GM23338 (cell line): ENCODE results near the gene LMNTD2. TPM values are rescaled to one million over a fixed set of nuclear protein-coding genes. Genes with fewer than 3 reads are reported as not detected.

Experiments
- ATAC-seq: fragments of 200-7000 bp; cut with Tn5 transposase; 3 replicates; pipeline ENCODE4 v1.9.1; 2020
- DNase-seq: peaks from one replicate; pipeline ENCODE4 v3.0.0-alpha.2; 2015; ENCODE audit warnings: low spot score
- H2AFZ ChIP-seq: fragments of 200-600 bp; sonication (generic); 2 replicates; pipeline ENCODE4 v1.8.0; 2016; ENCODE audit warnings: antibody characterized with exemption, mild to moderate bottlenecking, moderate library complexity
- H3F3A ChIP-seq: fragments of 200-600 bp; sonication (generic); replicated peaks from 2 replicates; pipeline ENCODE4 v1.8.0; 2017; ENCODE audit warnings: antibody characterized with exemption, mixed run types, low read depth
- H3K27ac ChIP-seq: fragments of 200-600 bp; sonication (generic); 2 replicates; pipeline ENCODE4 v1.6.1; 2016; ENCODE audit warnings: low read depth
- H3K27me3 ChIP-seq: fragments of 200-600 bp; sonication (generic); 2 replicates; pipeline ENCODE4 v1.8.0; 2016; ENCODE audit warnings: mild to moderate bottlenecking, mixed run types, moderate library complexity; ENCODE audit not compliant: insufficient read depth
- H3K36me3 ChIP-seq: fragments of 200-600 bp; sonication (generic); 2 replicates; pipeline ENCODE4 v1.8.0; 2016; ENCODE audit warnings: mild to moderate bottlenecking; ENCODE audit not compliant: insufficient read depth
- H3K4me1 ChIP-seq: fragments of 200-600 bp; sonication (generic); 2 replicates; pipeline ENCODE4 v1.8.0; 2016; ENCODE audit warnings: mild to moderate bottlenecking, moderate library complexity; ENCODE audit not compliant: insufficient read depth
- H3K4me2 ChIP-seq: fragments of 200-600 bp; sonication (generic); 2 replicates; pipeline ENCODE4 v1.7.1; 2017; ENCODE audit warnings: mixed run types
- H3K4me3 ChIP-seq: fragments of 200-600 bp; sonication (generic); 2 replicates; pipeline ENCODE4 v1.6.1; 2016; ENCODE audit warnings: mixed run types
- H3K79me2 ChIP-seq: fragments of 200-600 bp; sonication (generic); replicated peaks from 2 replicates; pipeline ENCODE4 v1.8.0; 2017; ENCODE audit warnings: mild to moderate bottlenecking; ENCODE audit not compliant: insufficient read depth
- H3K9me2 ChIP-seq: fragments of 200-600 bp; sonication (generic); 2 replicates; pipeline ENCODE4 v1.8.0; 2017; ENCODE audit not compliant: insufficient read depth
- H4K20me1 ChIP-seq: fragments of 200-600 bp; sonication (generic); replicated peaks from 2 replicates; pipeline ENCODE4 v1.8.0; 2017; ENCODE audit warnings: mild to moderate bottlenecking; ENCODE audit not compliant: insufficient read depth
- H3K27ac Mint-ChIP-seq: 2 replicates; pipeline ENCODE4 v1.8.0; 2020; ENCODE audit warnings: inconsistent platforms, mild to moderate bottlenecking, moderate library complexity, mixed read lengths
- H3K27me3 Mint-ChIP-seq: 3 replicates; pipeline ENCODE4 v1.8.0; 2022; ENCODE audit warnings: low read depth, mild to moderate bottlenecking, moderate library complexity, mixed read lengths, inconsistent platforms; ENCODE audit not compliant: insufficient read depth, poor library complexity
- H3K36me3 Mint-ChIP-seq: 3 replicates; pipeline ENCODE4 v1.8.0; 2021; ENCODE audit warnings: low read depth, mild to moderate bottlenecking, inconsistent platforms, moderate library complexity, mixed read lengths
- H3K4me1 Mint-ChIP-seq: 3 replicates; pipeline ENCODE4 v1.8.0; 2020; ENCODE audit warnings: mild to moderate bottlenecking, inconsistent platforms, mixed read lengths
- H3K4me3 Mint-ChIP-seq: 3 replicates; pipeline ENCODE4 v1.8.0; 2021; ENCODE audit warnings: moderate library complexity, mild to moderate bottlenecking, inconsistent platforms, mixed read lengths
- H3K9me3 Mint-ChIP-seq: 3 replicates; pipeline ENCODE4 v1.8.0; 2020; ENCODE audit warnings: moderate library complexity, mild to moderate bottlenecking, inconsistent platforms, mixed read lengths
- CREB1 ChIP-seq: fragments of 250-450 bp; sonication (Bioruptor Pico); IDR thresholded peaks from 2 replicates; pipeline ENCODE4 v1.5.0; 2020; ENCODE audit warnings: low read depth, mild to moderate bottlenecking, moderate library complexity
- EZH2 ChIP-seq: fragments of 200-600 bp; sonication (generic); IDR thresholded peaks from one replicate; pipeline ENCODE4 v1.8.0; 2017; ENCODE audit warnings: antibody characterized with exemption, mild to moderate bottlenecking, low read depth; ENCODE audit not compliant: unreplicated experiment
- EZH2phosphoT487 ChIP-seq: fragments of 200-600 bp; sonication (generic); IDR thresholded peaks from one replicate; pipeline ENCODE4 v1.8.1; 2018; ENCODE audit warnings: antibody characterized with exemption; ENCODE audit not compliant: unreplicated experiment
- JUNB ChIP-seq: IDR thresholded peaks from one replicate; pipeline ENCODE4 v1.6.1; 2016; ENCODE audit warnings: antibody characterized with exemption; ENCODE audit not compliant: unreplicated experiment
- NANOG ChIP-seq: IDR thresholded peaks from 2 replicates; pipeline ENCODE4 v1.6.1; 2016; ENCODE audit warnings: antibody characterized with exemption, borderline replicate concordance
- POLR2AphosphoS5 ChIP-seq: IDR thresholded peaks from 2 replicates; pipeline ENCODE4 v1.6.1; 2016; ENCODE audit warnings: antibody characterized with exemption, low read depth
- STAT1 ChIP-seq: IDR thresholded peaks from one replicate; pipeline ENCODE4 v1.6.1; 2016; ENCODE audit warnings: antibody characterized with exemption; ENCODE audit not compliant: unreplicated experiment
- ZNF114 ChIP-seq: fragments of 250-450 bp; sonication (Bioruptor Pico); IDR thresholded peaks from 2 replicates; pipeline ENCODE4 v1.5.0; 2020; ENCODE audit warnings: mild to moderate bottlenecking, moderate library complexity
- ZNF331 ChIP-seq: fragments of 250-450 bp; sonication (Bioruptor Pico); IDR thresholded peaks from 2 replicates; pipeline ENCODE4 v1.5.0; 2020; ENCODE audit warnings: low read depth, mild to moderate bottlenecking, moderate library complexity
- polyA plus RNA-seq: library from polyadenylated mRNA; unstranded; fragments of >200 nt; fragmentation: Nextera tagmentation; extraction: Ambion mirVana; gene quantifications from 2 replicates; pipeline ENCODE4 v1.2.1, GENCODE V29; 2016
- total RNA-seq: library from RNA; depleted of rRNA; stranded (reverse); fragments of >200 nt; shearing (Covaris generic); gene quantifications from 2 replicates; pipeline ENCODE4 v1.2.3, GENCODE V29; 2014
- TF ChIP-seq, protein P1 (sequence below): IDR thresholded peaks from one replicate; pipeline ENCODE4 v1.6.1; 2018; ENCODE audit warnings: antibody characterized with exemption; ENCODE audit not compliant: unreplicated experiment
- TF ChIP-seq, protein P2 (sequence below): IDR thresholded peaks from 2 replicates; pipeline ENCODE4 v1.6.1; 2016; ENCODE audit warnings: antibody characterized with exemption
- TF ChIP-seq, protein P3 (sequence below), 2 experiments: fragments of 200-600 bp in 1 of 2; sonication (generic) in 1 of 2; conservative IDR thresholded peaks; 2 replicates each; pipeline versions ENCODE4 v1.5.1 to v1.6.1; 2016 to 2017; ENCODE audit warnings: antibody characterized with exemption in 2 of 2, low read depth in 2 of 2, mild to moderate bottlenecking in 2 of 2, moderate library complexity in 1 of 2
- TF ChIP-seq, protein P4 (sequence below): fragments of 250-450 bp; sonication (Bioruptor Pico); IDR thresholded peaks from 2 replicates; pipeline ENCODE4 v1.5.0; 2020; ENCODE audit warnings: mild to moderate bottlenecking, moderate library complexity

LMNTD2 gene
- total and polyA plus RNA-seq, 2 experiments from 2014 or later, result 1.3 to 2.1 TPM

DNA sequence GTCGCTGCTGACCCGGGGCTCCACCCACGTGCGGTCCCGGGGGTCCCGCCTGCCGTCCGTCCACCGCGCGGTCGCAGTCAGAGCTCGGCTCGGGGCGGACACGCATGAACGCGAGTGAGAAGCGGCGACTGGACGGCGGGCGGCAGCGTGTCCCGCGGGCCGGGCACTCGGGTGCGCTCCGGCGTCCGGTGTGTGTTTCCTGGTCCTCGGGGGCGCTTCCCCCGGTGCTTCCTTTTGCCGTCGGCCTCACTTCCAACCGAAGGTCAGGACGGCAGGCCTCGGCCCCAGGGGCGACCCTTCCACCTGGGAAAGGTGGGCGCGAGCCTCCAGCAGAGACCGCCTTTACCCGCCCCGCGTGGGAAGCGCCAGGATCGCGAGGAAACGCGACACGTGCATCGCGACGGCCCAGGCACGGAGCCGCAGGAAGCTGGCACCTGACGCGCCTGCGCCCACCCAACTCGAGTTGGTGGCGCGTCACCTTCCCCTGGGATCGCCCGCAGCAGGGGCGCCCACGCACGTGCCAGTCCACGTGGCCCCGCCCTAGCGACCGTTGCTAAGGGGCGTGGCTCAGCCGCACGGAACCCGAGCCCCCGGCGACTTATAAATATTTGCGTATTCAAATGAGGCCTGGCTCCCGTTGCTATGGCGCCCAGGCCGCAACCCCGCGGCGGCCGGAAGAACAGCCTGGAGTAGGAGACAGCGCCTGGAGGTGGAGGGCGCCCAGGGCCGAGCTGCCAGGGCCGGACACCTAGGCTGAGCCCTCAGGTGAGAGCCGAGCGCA is 23.5 kb downstream of the LMNTD2 start, which contains the start of gene LRRC56:
Gene LRRC56 (plus strand): TSS at position 687 of the 781 bp plus-strand sequence. CDS start 3,158 bp downstream, outside the sequence.
- ATAC-seq, result peak; percentile 58
- no peak within 1 kb of the TSS for H3K27ac ChIP-seq
- peak within 1 kb of the TSS; percentile 87 for H2AFZ ChIP-seq
- H3K79me2 ChIP-seq, result no peaks in the 10 kb centered on the region; the same call in 1 of the 2 replicates
- peak; percentile 93 for DNase-seq
- Mint-ChIP-seq H3K9me3 (peaks cover 2% of the 10 kb centered on the region; the same call in 2 of the 3 replicates), H3K36me3 (peaks cover 6% of the 10 kb centered on the region; the same call in 2 of the 3 replicates), H3K4me3 (peak within 1 kb of the TSS; percentile 89), H3K27me3 (peaks cover 20% of the 10 kb centered on the region), H3K27ac (peak within 1 kb of the TSS; percentile 35; the same call in 1 of the 2 replicates), H3K4me1 (peaks cover 3% of the 10 kb centered on the region; the same call in 2 of the 3 replicates)
- H3K4me3 ChIP-seq, result peak within 1 kb of the TSS; percentile 73
- 0 out of 2 replicates have a peak, but pooled peaks cover 2% of the 10 kb centered on the region for H4K20me1 ChIP-seq
- peaks cover 17% of the 10 kb centered on the region; the same call in 1 of the 2 replicates for H3K27me3 ChIP-seq
- peak within 1 kb of the TSS; percentile 90 for H3K4me2 ChIP-seq
- no peaks in the 10 kb centered on the region; the same call in 1 of the 2 replicates for H3K4me1 ChIP-seq
- TF ChIP-seq STAT1 (no peak), CREB1 (CRISPR knock-in tag) (0 out of 2 replicates have a peak, but pooled peaks have one; percentile 5), ZNF114 (CRISPR knock-in tag) (no peak), JUNB (no peak), POLR2AphosphoS5 (peak; percentile 28; the same call in 1 of the 2 replicates), ZNF331 (CRISPR knock-in tag) (no peak), NANOG (no peak), EZH2 (no peak), EZH2phosphoT487 (no peak)
- TF ChIP-seq, protein P1, sequence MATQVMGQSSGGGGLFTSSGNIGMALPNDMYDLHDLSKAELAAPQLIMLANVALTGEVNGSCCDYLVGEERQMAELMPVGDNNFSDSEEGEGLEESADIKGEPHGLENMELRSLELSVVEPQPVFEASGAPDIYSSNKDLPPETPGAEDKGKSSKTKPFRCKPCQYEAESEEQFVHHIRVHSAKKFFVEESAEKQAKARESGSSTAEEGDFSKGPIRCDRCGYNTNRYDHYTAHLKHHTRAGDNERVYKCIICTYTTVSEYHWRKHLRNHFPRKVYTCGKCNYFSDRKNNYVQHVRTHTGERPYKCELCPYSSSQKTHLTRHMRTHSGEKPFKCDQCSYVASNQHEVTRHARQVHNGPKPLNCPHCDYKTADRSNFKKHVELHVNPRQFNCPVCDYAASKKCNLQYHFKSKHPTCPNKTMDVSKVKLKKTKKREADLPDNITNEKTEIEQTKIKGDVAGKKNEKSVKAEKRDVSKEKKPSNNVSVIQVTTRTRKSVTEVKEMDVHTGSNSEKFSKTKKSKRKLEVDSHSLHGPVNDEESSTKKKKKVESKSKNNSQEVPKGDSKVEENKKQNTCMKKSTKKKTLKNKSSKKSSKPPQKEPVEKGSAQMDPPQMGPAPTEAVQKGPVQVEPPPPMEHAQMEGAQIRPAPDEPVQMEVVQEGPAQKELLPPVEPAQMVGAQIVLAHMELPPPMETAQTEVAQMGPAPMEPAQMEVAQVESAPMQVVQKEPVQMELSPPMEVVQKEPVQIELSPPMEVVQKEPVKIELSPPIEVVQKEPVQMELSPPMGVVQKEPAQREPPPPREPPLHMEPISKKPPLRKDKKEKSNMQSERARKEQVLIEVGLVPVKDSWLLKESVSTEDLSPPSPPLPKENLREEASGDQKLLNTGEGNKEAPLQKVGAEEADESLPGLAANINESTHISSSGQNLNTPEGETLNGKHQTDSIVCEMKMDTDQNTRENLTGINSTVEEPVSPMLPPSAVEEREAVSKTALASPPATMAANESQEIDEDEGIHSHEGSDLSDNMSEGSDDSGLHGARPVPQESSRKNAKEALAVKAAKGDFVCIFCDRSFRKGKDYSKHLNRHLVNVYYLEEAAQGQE, result no peak
- TF ChIP-seq, protein P2, sequence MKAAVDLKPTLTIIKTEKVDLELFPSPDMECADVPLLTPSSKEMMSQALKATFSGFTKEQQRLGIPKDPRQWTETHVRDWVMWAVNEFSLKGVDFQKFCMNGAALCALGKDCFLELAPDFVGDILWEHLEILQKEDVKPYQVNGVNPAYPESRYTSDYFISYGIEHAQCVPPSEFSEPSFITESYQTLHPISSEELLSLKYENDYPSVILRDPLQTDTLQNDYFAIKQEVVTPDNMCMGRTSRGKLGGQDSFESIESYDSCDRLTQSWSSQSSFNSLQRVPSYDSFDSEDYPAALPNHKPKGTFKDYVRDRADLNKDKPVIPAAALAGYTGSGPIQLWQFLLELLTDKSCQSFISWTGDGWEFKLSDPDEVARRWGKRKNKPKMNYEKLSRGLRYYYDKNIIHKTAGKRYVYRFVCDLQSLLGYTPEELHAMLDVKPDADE, result no peak
- TF ChIP-seq, protein P3, sequence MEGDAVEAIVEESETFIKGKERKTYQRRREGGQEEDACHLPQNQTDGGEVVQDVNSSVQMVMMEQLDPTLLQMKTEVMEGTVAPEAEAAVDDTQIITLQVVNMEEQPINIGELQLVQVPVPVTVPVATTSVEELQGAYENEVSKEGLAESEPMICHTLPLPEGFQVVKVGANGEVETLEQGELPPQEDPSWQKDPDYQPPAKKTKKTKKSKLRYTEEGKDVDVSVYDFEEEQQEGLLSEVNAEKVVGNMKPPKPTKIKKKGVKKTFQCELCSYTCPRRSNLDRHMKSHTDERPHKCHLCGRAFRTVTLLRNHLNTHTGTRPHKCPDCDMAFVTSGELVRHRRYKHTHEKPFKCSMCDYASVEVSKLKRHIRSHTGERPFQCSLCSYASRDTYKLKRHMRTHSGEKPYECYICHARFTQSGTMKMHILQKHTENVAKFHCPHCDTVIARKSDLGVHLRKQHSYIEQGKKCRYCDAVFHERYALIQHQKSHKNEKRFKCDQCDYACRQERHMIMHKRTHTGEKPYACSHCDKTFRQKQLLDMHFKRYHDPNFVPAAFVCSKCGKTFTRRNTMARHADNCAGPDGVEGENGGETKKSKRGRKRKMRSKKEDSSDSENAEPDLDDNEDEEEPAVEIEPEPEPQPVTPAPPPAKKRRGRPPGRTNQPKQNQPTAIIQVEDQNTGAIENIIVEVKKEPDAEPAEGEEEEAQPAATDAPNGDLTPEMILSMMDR (conservative IDR thresholded peaks at IDR 0.05; ENCODE audit: low read depth in 2 of 2), result 0 out of 4 replicates have a peak, but pooled peaks of 1 of the 2 experiments have one; percentile 2
- TF ChIP-seq, protein P4, sequence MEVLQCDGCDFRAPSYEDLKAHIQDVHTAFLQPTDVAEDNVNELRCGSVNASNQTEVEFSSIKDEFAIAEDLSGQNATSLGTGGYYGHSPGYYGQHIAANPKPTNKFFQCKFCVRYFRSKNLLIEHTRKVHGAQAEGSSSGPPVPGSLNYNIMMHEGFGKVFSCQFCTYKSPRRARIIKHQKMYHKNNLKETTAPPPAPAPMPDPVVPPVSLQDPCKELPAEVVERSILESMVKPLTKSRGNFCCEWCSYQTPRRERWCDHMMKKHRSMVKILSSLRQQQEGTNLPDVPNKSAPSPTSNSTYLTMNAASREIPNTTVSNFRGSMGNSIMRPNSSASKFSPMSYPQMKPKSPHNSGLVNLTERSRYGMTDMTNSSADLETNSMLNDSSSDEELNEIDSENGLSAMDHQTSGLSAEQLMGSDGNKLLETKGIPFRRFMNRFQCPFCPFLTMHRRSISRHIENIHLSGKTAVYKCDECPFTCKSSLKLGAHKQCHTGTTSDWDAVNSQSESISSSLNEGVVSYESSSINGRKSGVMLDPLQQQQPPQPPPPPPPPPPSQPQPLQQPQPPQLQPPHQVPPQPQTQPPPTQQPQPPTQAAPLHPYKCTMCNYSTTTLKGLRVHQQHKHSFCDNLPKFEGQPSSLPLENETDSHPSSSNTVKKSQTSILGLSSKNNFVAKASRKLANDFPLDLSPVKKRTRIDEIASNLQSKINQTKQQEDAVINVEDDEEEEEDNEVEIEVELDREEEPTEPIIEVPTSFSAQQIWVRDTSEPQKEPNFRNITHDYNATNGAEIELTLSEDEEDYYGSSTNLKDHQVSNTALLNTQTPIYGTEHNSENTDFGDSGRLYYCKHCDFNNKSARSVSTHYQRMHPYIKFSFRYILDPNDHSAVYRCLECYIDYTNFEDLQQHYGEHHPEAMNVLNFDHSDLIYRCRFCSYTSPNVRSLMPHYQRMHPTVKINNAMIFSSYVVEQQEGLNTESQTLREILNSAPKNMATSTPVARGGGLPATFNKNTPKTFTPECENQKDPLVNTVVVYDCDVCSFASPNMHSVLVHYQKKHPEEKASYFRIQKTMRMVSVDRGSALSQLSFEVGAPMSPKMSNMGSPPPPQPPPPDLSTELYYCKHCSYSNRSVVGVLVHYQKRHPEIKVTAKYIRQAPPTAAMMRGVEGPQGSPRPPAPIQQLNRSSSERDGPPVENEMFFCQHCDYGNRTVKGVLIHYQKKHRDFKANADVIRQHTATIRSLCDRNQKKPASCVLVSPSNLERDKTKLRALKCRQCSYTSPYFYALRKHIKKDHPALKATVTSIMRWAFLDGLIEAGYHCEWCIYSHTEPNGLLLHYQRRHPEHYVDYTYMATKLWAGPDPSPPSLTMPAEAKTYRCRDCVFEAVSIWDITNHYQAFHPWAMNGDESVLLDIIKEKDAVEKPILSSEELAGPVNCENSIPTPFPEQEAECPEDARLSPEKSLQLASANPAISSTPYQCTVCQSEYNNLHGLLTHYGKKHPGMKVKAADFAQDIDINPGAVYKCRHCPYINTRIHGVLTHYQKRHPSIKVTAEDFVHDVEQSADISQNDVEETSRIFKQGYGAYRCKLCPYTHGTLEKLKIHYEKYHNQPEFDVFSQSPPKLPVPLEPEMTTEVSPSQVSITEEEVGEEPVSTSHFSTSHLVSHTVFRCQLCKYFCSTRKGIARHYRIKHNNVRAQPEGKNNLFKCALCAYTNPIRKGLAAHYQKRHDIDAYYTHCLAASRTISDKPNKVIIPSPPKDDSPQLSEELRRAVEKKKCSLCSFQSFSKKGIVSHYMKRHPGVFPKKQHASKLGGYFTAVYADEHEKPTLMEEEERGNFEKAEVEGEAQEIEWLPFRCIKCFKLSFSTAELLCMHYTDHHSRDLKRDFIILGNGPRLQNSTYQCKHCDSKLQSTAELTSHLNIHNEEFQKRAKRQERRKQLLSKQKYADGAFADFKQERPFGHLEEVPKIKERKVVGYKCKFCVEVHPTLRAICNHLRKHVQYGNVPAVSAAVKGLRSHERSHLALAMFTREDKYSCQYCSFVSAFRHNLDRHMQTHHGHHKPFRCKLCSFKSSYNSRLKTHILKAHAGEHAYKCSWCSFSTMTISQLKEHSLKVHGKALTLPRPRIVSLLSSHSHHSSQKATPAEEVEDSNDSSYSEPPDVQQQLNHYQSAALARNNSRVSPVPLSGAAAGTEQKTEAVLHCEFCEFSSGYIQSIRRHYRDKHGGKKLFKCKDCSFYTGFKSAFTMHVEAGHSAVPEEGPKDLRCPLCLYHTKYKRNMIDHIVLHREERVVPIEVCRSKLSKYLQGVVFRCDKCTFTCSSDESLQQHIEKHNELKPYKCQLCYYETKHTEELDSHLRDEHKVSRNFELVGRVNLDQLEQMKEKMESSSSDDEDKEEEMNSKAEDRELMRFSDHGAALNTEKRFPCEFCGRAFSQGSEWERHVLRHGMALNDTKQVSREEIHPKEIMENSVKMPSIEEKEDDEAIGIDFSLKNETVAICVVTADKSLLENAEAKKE, result no peak
- no peaks in the 10 kb centered on the region for H3K9me2 ChIP-seq
- no peaks in the 10 kb centered on the region for H3K36me3 ChIP-seq
- H3F3A ChIP-seq, result peaks cover 11% of the 10 kb centered on the region
